MM.1S (cell line): Measurements from ENCODE around the gene HPCAL1.

ENCODE experiments used
- EZH2 ChIP-seq: fragments of 300-600 bp; sonication (generic); optimal IDR thresholded peaks from 2 replicates; pipeline ENCODE3; 2017; ENCODE audit warnings: low read depth, mild to moderate bottlenecking, antibody characterized with exemption, low read length, mixed read lengths
- TF ChIP-seq, protein P1 (sequence below): fragments of 300-600 bp; sonication (generic); IDR thresholded peaks from 2 replicates; pipeline ENCODE4 v1.5.1; 2016; ENCODE audit warnings: antibody characterized with exemption, low read length, mixed read lengths

DNA sequence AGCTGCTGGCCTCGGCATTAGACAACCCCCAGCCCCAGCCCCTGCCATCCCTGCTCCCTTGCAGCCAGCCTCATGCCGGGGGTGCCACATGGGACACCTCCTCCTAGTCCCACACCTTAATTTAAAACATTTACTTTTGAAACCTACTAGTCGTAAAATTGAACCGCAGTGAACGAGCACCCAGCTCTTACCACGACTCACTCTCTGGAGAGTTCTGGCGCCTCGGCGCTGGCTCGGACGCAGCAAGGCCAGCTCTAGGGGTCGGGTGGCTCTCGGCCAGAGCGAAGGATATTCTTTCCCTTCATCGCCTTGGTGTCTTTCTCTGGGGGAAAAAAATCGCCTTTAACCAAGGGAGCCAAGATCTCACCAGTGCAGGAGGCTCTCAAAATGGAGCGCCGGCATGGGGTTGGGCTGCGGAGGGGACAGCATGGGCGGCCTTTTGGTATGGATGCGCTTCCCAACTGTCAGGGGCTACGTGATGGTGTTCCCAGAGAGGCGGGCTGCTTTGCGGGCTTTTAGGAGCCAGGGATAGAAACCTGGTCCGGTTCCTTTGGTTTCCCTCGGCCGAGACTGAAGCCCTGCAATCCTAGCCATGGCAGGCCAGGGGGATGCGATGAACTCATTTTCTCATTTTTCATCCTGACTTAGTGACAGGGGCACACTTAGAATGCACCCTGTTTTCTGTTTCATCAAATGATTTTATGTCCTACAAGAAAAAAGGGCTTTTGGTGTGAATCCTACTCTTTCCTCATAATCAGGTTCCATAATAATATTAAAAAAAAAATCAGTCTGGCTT is 2.0 kb downstream of the HPCAL1 start:
- TF ChIP-seq, protein P1, sequence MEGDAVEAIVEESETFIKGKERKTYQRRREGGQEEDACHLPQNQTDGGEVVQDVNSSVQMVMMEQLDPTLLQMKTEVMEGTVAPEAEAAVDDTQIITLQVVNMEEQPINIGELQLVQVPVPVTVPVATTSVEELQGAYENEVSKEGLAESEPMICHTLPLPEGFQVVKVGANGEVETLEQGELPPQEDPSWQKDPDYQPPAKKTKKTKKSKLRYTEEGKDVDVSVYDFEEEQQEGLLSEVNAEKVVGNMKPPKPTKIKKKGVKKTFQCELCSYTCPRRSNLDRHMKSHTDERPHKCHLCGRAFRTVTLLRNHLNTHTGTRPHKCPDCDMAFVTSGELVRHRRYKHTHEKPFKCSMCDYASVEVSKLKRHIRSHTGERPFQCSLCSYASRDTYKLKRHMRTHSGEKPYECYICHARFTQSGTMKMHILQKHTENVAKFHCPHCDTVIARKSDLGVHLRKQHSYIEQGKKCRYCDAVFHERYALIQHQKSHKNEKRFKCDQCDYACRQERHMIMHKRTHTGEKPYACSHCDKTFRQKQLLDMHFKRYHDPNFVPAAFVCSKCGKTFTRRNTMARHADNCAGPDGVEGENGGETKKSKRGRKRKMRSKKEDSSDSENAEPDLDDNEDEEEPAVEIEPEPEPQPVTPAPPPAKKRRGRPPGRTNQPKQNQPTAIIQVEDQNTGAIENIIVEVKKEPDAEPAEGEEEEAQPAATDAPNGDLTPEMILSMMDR = no peak
- no peak for TF ChIP-seq EZH2
